ENCODE data around the gene LRFN3.

- TF ChIP-seq EZH2phosphoT487 (IDR thresholded peaks at IDR 0.05; ENCODE audit: low read length) (no peak), CTCF (IDR thresholded peaks at IDR 0.05; ENCODE audit: low read length) (no peak), EZH2 (optimal IDR thresholded peaks at IDR 0.05; ENCODE audit: low read depth, low read length) (no peak)
Measured at GRCh38 chr19:35943321-35944301, 7.4 kb downstream of the LRFN3 start.
